ENCODE results near the gene CDC42BPA.
"Not testable (repeated sequence)": the region's sequence is repeated elsewhere in the genome, so short reads cannot be mapped to it uniquely, and the experiment has no call there.

CDC42BPA gene

GRCh38 chr1:227318016-227318852 lies at the start of gene CDC42BPA:
Gene CDC42BPA, minus strand, starts transcription at chr1:227318492. Its CDS starts 1,310 bp downstream, at chr1:227317182.
- peak; percentile 76 for DNase-seq

GRCh38 chr1:227368009-227368408 lies 49.7 kb upstream of the CDC42BPA start:
- no peak for DNase-seq

GRCh38 chr1:227365473-227366431 lies 47.5 kb upstream of the CDC42BPA start:
- DNase-seq, result no peak

- DNase-seq, result no peak
Observed at GRCh38 chr1:227364657-227365056, 46.4 kb upstream of the CDC42BPA start.

GRCh38 chr1:227363825-227364224 lies 45.5 kb upstream of the CDC42BPA start:
- no peak for DNase-seq

- no peak for DNase-seq
Observed at GRCh38 chr1:227362039-227362438, 43.7 kb upstream of the CDC42BPA start.

GRCh38 chr1:227357927-227358302 lies 39.6 kb upstream of the CDC42BPA start:
- no peak for DNase-seq

- DNase-seq, result peak; percentile 91
Observed at GRCh38 chr1:227357171-227357926, 39.1 kb upstream of the CDC42BPA start.

- DNase-seq, result no peak
Observed at GRCh38 chr1:227356620-227357146, 38.4 kb upstream of the CDC42BPA start.

GRCh38 chr1:227355542-227356245 lies 37.4 kb upstream of the CDC42BPA start:
- no peak for DNase-seq

- no peak for DNase-seq
Observed at GRCh38 chr1:227353186-227353585, 34.9 kb upstream of the CDC42BPA start.

- DNase-seq, result not testable (repeated sequence)
Observed at GRCh38 chr1:227352164-227352563, 33.9 kb upstream of the CDC42BPA start.

GRCh38 chr1:227351443-227351842 lies 33.2 kb upstream of the CDC42BPA start:
- DNase-seq, result no peak

- DNase-seq, result no peak
Observed at GRCh38 chr1:227349967-227350366, 31.7 kb upstream of the CDC42BPA start.

- DNase-seq, result no peak
Observed at GRCh38 chr1:227343727-227344551, 25.6 kb upstream of the CDC42BPA start.

GRCh38 chr1:227343206-227343605 lies 24.9 kb upstream of the CDC42BPA start:
- DNase-seq, result no peak

GRCh38 chr1:227342075-227342829 lies 24.0 kb upstream of the CDC42BPA start:
- DNase-seq, result no peak

GRCh38 chr1:227336136-227336535 lies 17.8 kb upstream of the CDC42BPA start:
- DNase-seq, result not testable (repeated sequence)

- no peak for DNase-seq
Observed at GRCh38 chr1:227335242-227336020, 17.1 kb upstream of the CDC42BPA start.
